ENCODE measurements around the gene RAB7B.

The RAB7B gene

GRCh38 chr1:205955499-205955898 lies 47.7 kb downstream of the RAB7B start:
- no peak for TF ChIP-seq CTCF (IDR thresholded peaks at IDR 0.05; ENCODE audit: extremely low read depth, missing control alignments)
- DNase-seq (ENCODE audit: low spot score) = no peak

GRCh38 chr1:205954819-205955404 lies 48.3 kb downstream of the RAB7B start:
- no peak for TF ChIP-seq CTCF (IDR thresholded peaks at IDR 0.05; ENCODE audit: extremely low read depth, missing control alignments)
- no peak for DNase-seq (ENCODE audit: low spot score)

GRCh38 chr1:205951746-205952145 lies 51.4 kb downstream of the RAB7B start:
- DNase-seq (ENCODE audit: low spot score) = no peak
- TF ChIP-seq CTCF (IDR thresholded peaks at IDR 0.05; ENCODE audit: extremely low read depth, missing control alignments) = no peak

- no peak for TF ChIP-seq CTCF (IDR thresholded peaks at IDR 0.05; ENCODE audit: extremely low read depth, missing control alignments)
- DNase-seq (ENCODE audit: low spot score) = no peak
Observed at GRCh38 chr1:205950826-205951549, 52.2 kb downstream of the RAB7B start.

- DNase-seq (ENCODE audit: low spot score) = no peak
- no peak for TF ChIP-seq CTCF (IDR thresholded peaks at IDR 0.05; ENCODE audit: extremely low read depth, missing control alignments)
Observed at GRCh38 chr1:205950280-205950679, 52.9 kb downstream of the RAB7B start.

GRCh38 chr1:205949753-205950152 lies 53.4 kb downstream of the RAB7B start:
- no peak for TF ChIP-seq CTCF (IDR thresholded peaks at IDR 0.05; ENCODE audit: extremely low read depth, missing control alignments)
- no peak for DNase-seq (ENCODE audit: low spot score)

GRCh38 chr1:205948886-205949285 lies 54.3 kb downstream of the RAB7B start:
- no peak for TF ChIP-seq CTCF (IDR thresholded peaks at IDR 0.05; ENCODE audit: extremely low read depth, missing control alignments)
- no peak for DNase-seq (ENCODE audit: low spot score)

Measured in GM20000 (cell line).